Heart left ventricle (tissue), 16 donors: Measurements from ENCODE around the gene RFPL3. TPM values are rescaled to one million over a fixed set of nuclear protein-coding genes. Genes with fewer than 3 reads are reported as not detected.

Experiments
- ATAC-seq, 4 donors: fragments of 200-7000 bp; cut with Tn5 transposase; one replicate each; pipeline ENCODE4 v1.9.1; 2020 to 2022; ENCODE audit warnings: moderate library complexity in 4 of 4, mild to moderate bottlenecking in 3 of 4, moderate number of reproducible peaks in 1 of 4
- DNase-seq, 5 donors: peaks; one replicate each; pipeline ENCODE4 v3.0.0-alpha.2; 2020
- H3K27ac ChIP-seq, 12 donors: fragments of 200-600 bp; sonication (generic) in 4 of 12; one replicate each; pipeline versions ENCODE4 v1.5.0 to v1.8.0; 2016 to 2022; ENCODE audit warnings: mild to moderate bottlenecking in 2 of 12
- H3K27me3 ChIP-seq, 9 donors: fragments of 200-600 bp; sonication (generic) in 2 of 9; one replicate each; pipeline versions ENCODE4 v1.5.1 to v1.8.0; 2016 to 2022; ENCODE audit warnings: mild to moderate bottlenecking in 3 of 9
- H3K36me3 ChIP-seq, 9 donors: fragments of 200-600 bp; sonication (generic) in 2 of 9; one replicate each; pipeline versions ENCODE4 v1.5.0 to v1.8.0; 2018 to 2022; ENCODE audit warnings: mild to moderate bottlenecking in 2 of 9
- H3K4me1 ChIP-seq, 12 donors: fragments of 200-600 bp; sonication (generic) in 4 of 12; one replicate each; pipeline versions ENCODE4 v1.5.0 to v1.8.0; 2016 to 2022; ENCODE audit warnings: mild to moderate bottlenecking in 3 of 12
- H3K4me3 ChIP-seq, 12 donors: fragments of 200-600 bp; sonication (generic) in 4 of 12; one replicate each; pipeline versions ENCODE4 v1.5.0 to v1.8.0; 2017 to 2022; ENCODE audit warnings: mild to moderate bottlenecking in 9 of 12, moderate library complexity in 4 of 12
- H3K9me3 ChIP-seq, 12 donors: fragments of 200-600 bp; sonication (generic) in 4 of 12; one replicate each; pipeline versions ENCODE4 v1.5.0 to v1.8.0; 2016 to 2022; ENCODE audit warnings: mild to moderate bottlenecking in 1 of 12
- CTCF ChIP-seq, 12 donors: fragments of 200-600 bp; sonication (generic) in 4 of 12; IDR thresholded peaks; one replicate each; pipeline versions ENCODE4 v1.5.0 to v1.8.0; 2018 to 2022; ENCODE audit warnings: antibody characterized with exemption in 12 of 12, mild to moderate bottlenecking in 5 of 12
- POLR2A ChIP-seq, 2 donors: fragments of 450-650 bp; IDR thresholded peaks; one replicate each; pipeline ENCODE4 v1.6.1; 2017; ENCODE audit warnings: antibody characterized with exemption in 2 of 2, mild to moderate bottlenecking in 2 of 2, moderate library complexity in 2 of 2
- WGBS, 4 donors: extraction: QIAGEN DNeasy Blood & Tissue Kit in 2 of 4; methylation state at CpG; one replicate each; pipeline versions ENCODE4 v1.1.5 to v1.1.7; 2013 to 2018; 5-methylcytosine and 5-hydroxymethylcytosine counted together
- intact Hi-C, 10 donors: fragments of 100-400 bp; cut with DNase I; formaldehyde crosslinking; loops; one replicate each; pipeline versions ENCODE4 v1.11.1 to v1.14.2; 2022
- polyA plus RNA-seq, 2 donors: library from polyadenylated mRNA; stranded (reverse); fragments of 200-250 nt; gene quantifications; one replicate each; pipeline ENCODE4 v1.2.3, GENCODE V29; 2013
- total RNA-seq, 9 donors: library from RNA; depleted of rRNA in 2 of 9; stranded (reverse); fragments of >200 nt in 2 of 9; fragmentation: NEBNext Ultra II Directional in 3 of 9; extraction: Animal tissue kit (Norgen Biotek cat#: 25700) in 3 of 9; gene quantifications; one replicate each; pipeline versions ENCODE4 v1.1.0 to v1.2.4, GENCODE V29; 2016 to 2023
- donor health status: ischemic (EF 13 %, LVEDD 7.1; RV severe dilation, severe dysfunction).
- donor health status: healthy with polysubstance abuse.
- donor health status: DM: no; HTN: yes; CAD: no.
- donor health status: DM: no; HTN: no; CAD: no.
- donor health status: ischemic (EF 25% LVEDD 6.9; RV normal size, moderate dysfunction).
- donor health status: ischemic (EF 25% LVEDD 5.7; RV mildly dilated, moderate dysfunction).
- donor health status: healthy.
- donor health status: DM: yes; HTN: yes; CAD: no.
- donor health status: ischemic (EF 35%, LVEDD 5.7; RV mildly dilated, moderate dysfunction).
- donor health status: nonischemic (EF 11% LVEDD 7.7; RV severe dilation, severe dysfunction).
- donor health status: DM: yes; HTN: yes; CAD: no.
- donor health status: PGD.
- donor health status: ischemic (EF 29% LVEDD 5.4; RV normal size, mild dysfunction).
- donor health status: nonischemic (EF 23%, LVEDD 6.1; RV moderate dilation, normal function).

Gene RFPL3
- total and polyA plus RNA-seq, 11 donors: not detected

- H3K4me1 ChIP-seq: no peaks in the 10 kb centered on the region
- no peaks in the 10 kb centered on the region for H3K9me3 ChIP-seq
- H3K36me3 ChIP-seq: no peaks in the 10 kb centered on the region
- intact Hi-C loops: no loop called here
- no peak for DNase-seq
- TF ChIP-seq POLR2A (IDR thresholded peaks at IDR 0.05): no peak
- no peak for TF ChIP-seq CTCF (IDR thresholded peaks at IDR 0.05)
- H3K27me3 ChIP-seq: peaks cover 0 to 21% (median 0%) of the 10 kb centered on the region in 9 donors
- ATAC-seq: no peak
- H3K27ac ChIP-seq: no peak overlapping the region
- no peak overlapping the region for H3K4me3 ChIP-seq
- 69 to 80% (median 77%) methylated on average over 5 to 11 of the region's 11 CpGs for WGBS, 4 donors
These were observed 46.1 kb upstream of the RFPL3 start for GRCh38 chr22:32311551-32312071.

- ATAC-seq (no peak), DNase-seq (no peak)
- 73 to 86% (median 82%) methylated on average over 4 of the region's 4 CpGs for WGBS, 4 donors
- H3K36me3 ChIP-seq: no peaks in the 10 kb centered on the region
- H3K4me1 ChIP-seq: no peaks in the 10 kb centered on the region
- no peak overlapping the region for H3K4me3 ChIP-seq
- H3K9me3 ChIP-seq: no peaks in the 10 kb centered on the region
- no peak for TF ChIP-seq CTCF (IDR thresholded peaks at IDR 0.05)
- no peak for TF ChIP-seq POLR2A (IDR thresholded peaks at IDR 0.05)
- H3K27ac ChIP-seq: no peak overlapping the region
- peaks cover 0 to 14% (median 0%) of the 10 kb centered on the region in 9 donors for H3K27me3 ChIP-seq
- intact Hi-C loops: no loop called here
These were observed 44.9 kb upstream of the RFPL3 start for GRCh38 chr22:32312748-32313147.

- ATAC-seq (no peak), DNase-seq (no peak)
- H3K4me1 ChIP-seq: no peaks in the 10 kb centered on the region
- no peaks in the 10 kb centered on the region for H3K9me3 ChIP-seq
- H3K27me3 ChIP-seq: peaks cover 0 to 14% (median 0%) of the 10 kb centered on the region in 9 donors
- no peak overlapping the region for H3K27ac ChIP-seq
- TF ChIP-seq POLR2A (IDR thresholded peaks at IDR 0.05) (no peak), CTCF (IDR thresholded peaks at IDR 0.05) (no peak)
- intact Hi-C loops: no loop called here
- no peak overlapping the region for H3K4me3 ChIP-seq
- no peaks in the 10 kb centered on the region for H3K36me3 ChIP-seq
These were observed 44.1 kb upstream of the RFPL3 start for GRCh38 chr22:32313532-32313931.

- no peak overlapping the region for H3K4me3 ChIP-seq
- H3K4me1 ChIP-seq: no peaks in the 10 kb centered on the region
- intact Hi-C loops: no loop called here
- no peaks in the 10 kb centered on the region for H3K36me3 ChIP-seq
- DNase-seq (no peak), ATAC-seq (no peak)
- peaks cover 0 to 7% (median 0%) of the 10 kb centered on the region in 9 donors for H3K27me3 ChIP-seq
- no peak overlapping the region for H3K27ac ChIP-seq
- no peak for TF ChIP-seq CTCF (IDR thresholded peaks at IDR 0.05)
- no peak for TF ChIP-seq POLR2A (IDR thresholded peaks at IDR 0.05)
- H3K9me3 ChIP-seq: no peaks in the 10 kb centered on the region
- 0 to 80% (median 23%) methylated on average over 1 of the region's 1 CpG for WGBS, 4 donors
These were observed 40.1 kb upstream of the RFPL3 start for GRCh38 chr22:32317524-32317923.
